ENCODE measurements around the gene EZR.

EZR gene

DNA sequence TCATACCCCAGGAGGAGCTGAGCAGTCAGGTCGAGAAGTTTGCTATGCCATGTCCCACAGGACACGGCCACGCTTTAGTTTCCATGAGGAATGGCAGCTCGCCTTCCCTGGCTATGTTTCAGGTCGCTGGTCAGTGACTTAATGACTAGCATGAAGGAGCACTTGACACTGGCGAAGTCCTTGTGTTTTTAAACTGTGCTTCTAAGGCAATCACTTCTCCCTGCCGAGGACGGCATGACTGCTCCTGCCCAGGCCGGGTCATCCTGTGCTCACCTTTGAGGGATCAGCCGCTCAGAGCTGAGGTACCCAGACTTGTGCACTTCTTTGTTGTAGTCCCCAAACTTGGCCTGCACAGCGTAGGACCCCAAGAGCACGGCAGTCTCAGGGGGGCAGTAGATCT, 34.1 kb downstream of the EZR start:
- H3K79me2 ChIP-seq (ENCODE audit: low read length), result peaks cover 12% of the 10 kb centered on the region

DNA sequence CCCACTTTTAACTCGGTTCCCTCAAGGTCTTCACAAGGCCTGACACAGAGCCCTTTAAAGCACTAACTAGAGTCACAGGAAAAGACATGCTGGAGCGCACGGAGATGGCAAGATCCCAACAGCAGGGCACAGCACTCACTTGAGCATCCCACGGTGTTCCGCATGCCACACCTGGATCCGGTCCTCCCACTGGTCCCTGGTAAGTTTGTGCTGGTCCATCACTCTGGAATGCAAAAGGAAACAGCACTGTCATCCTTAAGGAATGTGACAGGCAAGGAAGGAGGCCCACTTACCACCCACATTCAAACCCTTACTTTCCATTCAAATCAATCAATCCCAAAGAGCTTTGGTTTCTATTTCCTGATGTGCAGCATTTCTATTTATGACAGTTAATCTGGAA, 34.7 kb downstream of the EZR start:
- Histone ChIP-seq H3K9ac (ENCODE audit: low read length) (no peak overlapping the region), H3K36me3 (replicated peaks; ENCODE audit: low read depth, low read length) (peaks cover 61% of the 10 kb centered on the region), H3K4me1 (ENCODE audit: low read length) (no peaks in the 10 kb centered on the region), H3K4me3 (ENCODE audit: low read length) (no peak overlapping the region), H3K27me3 (ENCODE audit: low read depth, low read length) (no peaks in the 10 kb centered on the region), H3K27ac (ENCODE audit: low read length) (no peak overlapping the region), H3K9me3 (ENCODE audit: insufficient read depth, low read length) (no peaks in the 10 kb centered on the region), H3K79me2 (ENCODE audit: low read length) (peaks cover 6% of the 10 kb centered on the region), H2AFZ (ENCODE audit: low read depth, low read length) (no peak overlapping the region), H3K4me2 (ENCODE audit: low read length) (no peak overlapping the region), H4K20me1 (ENCODE audit: insufficient read depth, low read length) (peaks cover 17% of the 10 kb centered on the region; the same call in 1 of the 2 replicates)
- no peak for TF ChIP-seq EZH2phosphoT487 (IDR thresholded peaks at IDR 0.05; ENCODE audit: low read depth)
- TF ChIP-seq, protein P1, sequence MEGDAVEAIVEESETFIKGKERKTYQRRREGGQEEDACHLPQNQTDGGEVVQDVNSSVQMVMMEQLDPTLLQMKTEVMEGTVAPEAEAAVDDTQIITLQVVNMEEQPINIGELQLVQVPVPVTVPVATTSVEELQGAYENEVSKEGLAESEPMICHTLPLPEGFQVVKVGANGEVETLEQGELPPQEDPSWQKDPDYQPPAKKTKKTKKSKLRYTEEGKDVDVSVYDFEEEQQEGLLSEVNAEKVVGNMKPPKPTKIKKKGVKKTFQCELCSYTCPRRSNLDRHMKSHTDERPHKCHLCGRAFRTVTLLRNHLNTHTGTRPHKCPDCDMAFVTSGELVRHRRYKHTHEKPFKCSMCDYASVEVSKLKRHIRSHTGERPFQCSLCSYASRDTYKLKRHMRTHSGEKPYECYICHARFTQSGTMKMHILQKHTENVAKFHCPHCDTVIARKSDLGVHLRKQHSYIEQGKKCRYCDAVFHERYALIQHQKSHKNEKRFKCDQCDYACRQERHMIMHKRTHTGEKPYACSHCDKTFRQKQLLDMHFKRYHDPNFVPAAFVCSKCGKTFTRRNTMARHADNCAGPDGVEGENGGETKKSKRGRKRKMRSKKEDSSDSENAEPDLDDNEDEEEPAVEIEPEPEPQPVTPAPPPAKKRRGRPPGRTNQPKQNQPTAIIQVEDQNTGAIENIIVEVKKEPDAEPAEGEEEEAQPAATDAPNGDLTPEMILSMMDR (IDR thresholded peaks at IDR 0.05; ENCODE audit: low read depth, low read length), result no peak

More for the DNA sequence above, 34.1 kb downstream of the EZR start:
- Histone ChIP-seq H4K20me1 (ENCODE audit: insufficient read depth, low read length) (peaks cover 23% of the 10 kb centered on the region), H3K27me3 (ENCODE audit: low read depth, low read length) (no peaks in the 10 kb centered on the region), H3K36me3 (replicated peaks; ENCODE audit: low read depth, low read length) (peaks cover 61% of the 10 kb centered on the region), H3K9ac (ENCODE audit: low read length) (no peak overlapping the region), H3K4me1 (ENCODE audit: low read length) (no peaks in the 10 kb centered on the region), H3K27ac (ENCODE audit: low read length) (no peak overlapping the region), H3K4me3 (ENCODE audit: low read length) (no peak overlapping the region), H3K4me2 (ENCODE audit: low read length) (no peak overlapping the region), H3K9me3 (ENCODE audit: insufficient read depth, low read length) (no peaks in the 10 kb centered on the region), H2AFZ (ENCODE audit: low read depth, low read length) (no peak overlapping the region)
- no peak for TF ChIP-seq EZH2phosphoT487 (IDR thresholded peaks at IDR 0.05; ENCODE audit: low read depth)
- TF ChIP-seq, protein P1 (IDR thresholded peaks at IDR 0.05; ENCODE audit: low read depth, low read length), result no peak

DNA sequence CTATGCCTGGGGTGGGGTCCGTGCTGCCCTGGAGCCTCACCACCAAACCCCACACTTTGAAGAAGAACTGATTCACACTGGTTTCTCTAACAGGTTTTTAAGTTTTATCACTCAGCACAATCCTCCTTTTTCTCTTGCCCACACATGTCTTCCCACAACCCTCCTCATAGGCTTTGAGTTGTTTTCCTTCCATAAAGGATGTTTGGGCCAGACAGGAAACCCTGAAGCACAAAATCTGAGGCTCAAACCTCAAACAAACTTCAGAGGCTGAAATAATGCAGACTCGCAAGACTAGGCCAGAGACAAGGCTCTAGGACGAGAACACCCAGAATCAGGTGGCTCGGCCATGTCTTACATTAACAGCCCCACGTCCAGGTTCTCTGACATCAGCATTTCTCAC, 35.3 kb downstream of the EZR start:
- Histone ChIP-seq H3K9me3 (ENCODE audit: insufficient read depth, low read length) (no peaks in the 10 kb centered on the region), H4K20me1 (ENCODE audit: insufficient read depth, low read length) (peaks cover 11% of the 10 kb centered on the region; the same call in 1 of the 2 replicates), H3K79me2 (ENCODE audit: low read length) (no peaks in the 10 kb centered on the region), H3K36me3 (replicated peaks; ENCODE audit: low read depth, low read length) (peaks cover 60% of the 10 kb centered on the region), H3K4me1 (ENCODE audit: low read length) (no peaks in the 10 kb centered on the region), H3K27ac (ENCODE audit: low read length) (no peak overlapping the region), H2AFZ (ENCODE audit: low read depth, low read length) (no peak overlapping the region), H3K9ac (ENCODE audit: low read length) (no peak overlapping the region), H3K4me2 (ENCODE audit: low read length) (no peak overlapping the region), H3K27me3 (ENCODE audit: low read depth, low read length) (no peaks in the 10 kb centered on the region), H3K4me3 (ENCODE audit: low read length) (no peak overlapping the region)
- no peak for TF ChIP-seq EZH2phosphoT487 (IDR thresholded peaks at IDR 0.05; ENCODE audit: low read depth)
- TF ChIP-seq, protein P1 (IDR thresholded peaks at IDR 0.05; ENCODE audit: low read depth, low read length), result no peak

DNA sequence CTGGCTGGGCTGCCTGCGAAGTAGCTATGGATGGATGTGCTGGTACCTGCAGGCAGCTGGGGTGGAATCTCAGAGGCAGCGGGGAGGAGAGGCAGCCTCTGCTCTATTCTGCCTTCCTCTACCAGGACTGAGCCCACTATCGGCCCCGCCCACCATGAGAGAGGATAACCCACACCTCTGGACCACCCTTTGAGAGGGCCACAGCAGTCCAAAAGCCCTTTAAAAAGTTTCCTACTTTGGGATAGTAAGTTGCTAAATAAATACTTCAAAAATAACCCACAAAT, 36.1 kb downstream of the EZR start:
- TF ChIP-seq, protein P1 (IDR thresholded peaks at IDR 0.05; ENCODE audit: low read depth, low read length), result no peak
- no peak for TF ChIP-seq EZH2phosphoT487 (IDR thresholded peaks at IDR 0.05; ENCODE audit: low read depth)
- Histone ChIP-seq H3K79me2 (ENCODE audit: low read length) (no peaks in the 10 kb centered on the region), H3K27me3 (ENCODE audit: low read depth, low read length) (no peaks in the 10 kb centered on the region), H3K36me3 (replicated peaks; ENCODE audit: low read depth, low read length) (peaks cover 65% of the 10 kb centered on the region), H3K4me1 (ENCODE audit: low read length) (no peaks in the 10 kb centered on the region), H2AFZ (ENCODE audit: low read depth, low read length) (no peak overlapping the region), H3K9me3 (ENCODE audit: insufficient read depth, low read length) (no peaks in the 10 kb centered on the region), H3K4me2 (ENCODE audit: low read length) (no peak overlapping the region), H3K9ac (ENCODE audit: low read length) (no peak overlapping the region), H4K20me1 (ENCODE audit: insufficient read depth, low read length) (peaks cover 8% of the 10 kb centered on the region; the same call in 1 of the 2 replicates), H3K27ac (ENCODE audit: low read length) (no peak overlapping the region), H3K4me3 (ENCODE audit: low read length) (no peak overlapping the region)

Data from OCI-LY3 (cell line).